GOT3 (cell line): ENCODE results near the gene RALGAPA2.

ENCODE experiments used
- DNase-seq: peaks from one replicate; lab custom pipeline; 2025; ENCODE audit warnings: mixed read lengths; lab: John Stamatoyannopoulos, UW

Gene RALGAPA2

DNA sequence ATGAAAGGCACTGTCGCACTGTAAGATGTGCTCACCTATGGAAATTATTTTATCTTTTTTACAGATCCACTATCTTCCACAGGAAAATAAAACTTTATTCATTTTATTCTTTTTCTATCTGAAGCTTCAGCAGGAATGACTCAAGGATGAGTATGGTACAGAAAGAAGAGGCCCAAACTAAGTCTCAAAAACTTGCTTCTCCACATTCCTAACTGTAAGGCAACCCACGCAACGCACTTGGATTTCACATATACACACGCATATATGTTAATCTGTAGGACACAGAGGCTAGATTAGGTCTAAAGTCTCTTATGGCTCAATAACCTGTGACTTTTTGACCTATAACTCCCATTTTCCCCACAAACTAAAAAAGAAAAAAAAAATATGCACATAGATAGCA lies 81.9 kb downstream of the RALGAPA2 start:
- no peak for DNase-seq

GRCh38 chr20:20629556-20630188 lies 82.8 kb downstream of the RALGAPA2 start:
- DNase-seq = no peak

DNA sequence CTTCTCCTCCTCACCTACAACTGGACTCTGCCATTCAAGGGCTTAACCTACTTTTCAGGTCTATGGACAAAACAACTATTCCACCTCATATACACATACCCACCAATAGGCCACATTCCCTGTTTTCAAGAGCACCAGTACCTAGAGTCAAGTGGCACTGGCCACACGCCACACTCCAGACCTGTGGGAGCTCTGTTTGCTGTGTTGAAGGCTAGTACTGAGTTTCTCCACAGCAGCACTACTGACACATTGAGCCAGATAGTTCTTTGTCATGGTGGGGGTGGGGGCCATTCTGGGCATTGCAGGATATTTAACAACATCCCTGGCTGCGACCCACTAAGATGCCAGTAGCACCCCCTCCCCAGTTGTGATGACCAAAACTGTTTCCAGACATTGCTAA lies 84.1 kb downstream of the RALGAPA2 start:
- no peak for DNase-seq

DNA sequence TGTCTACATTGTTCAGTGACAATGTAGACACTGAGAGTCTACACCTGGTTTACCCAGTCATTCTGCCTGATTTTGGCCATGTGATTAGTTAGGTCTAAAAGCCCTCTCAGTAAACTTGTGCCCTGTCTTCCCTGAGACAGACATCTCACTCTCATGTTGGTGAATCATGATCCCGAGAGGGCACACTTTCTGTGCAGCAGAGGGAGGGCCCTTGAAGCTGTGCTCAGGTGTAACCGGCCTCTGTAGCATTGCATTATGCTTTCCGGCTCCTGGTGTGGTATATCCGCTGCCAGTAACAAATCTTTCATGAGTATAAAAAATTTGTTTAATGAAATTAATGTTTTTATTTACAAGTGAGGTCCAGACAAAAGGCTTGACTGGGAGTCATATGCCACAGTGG lies 85.0 kb downstream of the RALGAPA2 start:
- no peak for DNase-seq

GRCh38 chr20:20624914-20625313 lies 87.5 kb downstream of the RALGAPA2 start:
- no peak for DNase-seq

DNA sequence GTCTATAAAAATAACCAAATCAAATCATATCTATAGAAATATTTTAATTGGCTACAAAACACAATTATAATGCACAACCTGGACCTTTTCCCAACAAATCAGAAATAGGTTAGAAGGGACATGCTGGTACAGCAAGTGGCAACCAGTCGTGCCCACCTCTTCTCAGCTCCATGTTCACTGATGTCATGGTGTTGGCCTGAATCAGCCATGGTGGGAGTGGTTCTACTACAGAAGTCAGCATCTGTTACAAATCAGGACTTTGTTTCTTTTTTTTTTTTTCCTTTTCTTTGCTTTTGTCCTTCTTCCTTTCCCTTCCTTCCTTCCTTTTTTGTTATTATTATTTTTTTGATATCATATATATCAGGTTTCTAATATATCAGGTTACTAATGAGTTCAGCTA lies 91.2 kb downstream of the RALGAPA2 start:
- DNase-seq = no peak

DNA sequence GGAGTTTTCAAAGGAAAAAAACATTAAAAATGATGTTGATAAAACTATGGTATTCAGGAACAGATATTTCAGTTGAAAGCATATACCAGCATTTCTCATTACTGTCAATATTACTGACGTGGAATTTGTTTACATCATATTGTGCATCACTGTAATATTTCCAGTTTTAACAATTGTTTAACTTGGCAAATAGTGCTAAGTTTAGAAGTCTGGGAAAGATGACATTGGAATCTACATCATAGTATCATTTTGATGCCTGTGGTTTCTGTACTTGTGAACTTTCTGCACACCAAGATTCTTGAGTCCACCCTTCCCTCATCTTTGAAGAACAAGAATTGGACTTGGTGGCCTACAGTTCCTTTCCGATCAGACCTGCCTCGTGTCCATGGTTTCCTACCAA lies 98.1 kb downstream of the RALGAPA2 start:
- DNase-seq = no peak

GRCh38 chr20:20612251-20612650 lies 100.2 kb downstream of the RALGAPA2 start:
- DNase-seq = no peak

DNA sequence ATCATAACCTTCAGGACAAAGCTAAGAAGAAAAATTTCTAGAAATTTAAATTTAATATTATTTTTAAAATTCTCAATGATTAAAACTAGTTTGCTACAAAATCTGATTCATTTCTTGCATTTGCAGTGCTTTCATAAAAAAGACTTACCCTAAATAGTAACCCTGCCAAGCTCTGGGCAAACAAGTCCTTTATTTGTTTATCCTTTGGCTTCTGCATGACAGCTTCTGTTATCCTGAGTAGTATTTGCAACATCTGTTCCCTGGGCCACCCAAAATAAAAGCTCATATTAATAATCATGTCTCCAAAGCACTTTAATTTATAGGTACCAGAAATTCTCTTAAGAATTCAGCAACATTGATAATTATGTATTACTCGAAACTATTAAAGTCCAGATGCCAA lies 101.3 kb downstream of the RALGAPA2 start:
- DNase-seq = no peak

- DNase-seq = no peak
Measured at GRCh38 chr20:20609522-20609921, 102.9 kb downstream of the RALGAPA2 start.

GRCh38 chr20:20608641-20609040 lies 103.8 kb downstream of the RALGAPA2 start:
- no peak for DNase-seq

DNA sequence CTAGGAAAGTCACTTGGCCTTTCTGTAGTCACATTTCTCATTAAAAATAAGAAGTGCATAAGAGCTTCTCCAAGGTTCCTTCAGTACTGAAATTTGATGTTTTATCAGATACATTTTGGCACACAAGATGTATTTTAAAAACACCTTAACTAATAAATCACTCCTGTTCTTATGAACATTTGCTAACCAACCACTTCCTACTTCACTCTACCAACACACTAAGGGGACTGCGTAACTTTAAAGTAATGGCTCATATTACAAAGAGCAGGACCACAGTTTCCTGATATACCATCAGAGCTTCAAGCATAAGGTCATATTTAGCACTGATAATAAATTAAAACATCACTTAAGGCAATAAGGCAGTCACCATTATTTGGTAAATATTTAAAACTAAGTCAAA lies 104.4 kb downstream of the RALGAPA2 start:
- DNase-seq = no peak

DNA sequence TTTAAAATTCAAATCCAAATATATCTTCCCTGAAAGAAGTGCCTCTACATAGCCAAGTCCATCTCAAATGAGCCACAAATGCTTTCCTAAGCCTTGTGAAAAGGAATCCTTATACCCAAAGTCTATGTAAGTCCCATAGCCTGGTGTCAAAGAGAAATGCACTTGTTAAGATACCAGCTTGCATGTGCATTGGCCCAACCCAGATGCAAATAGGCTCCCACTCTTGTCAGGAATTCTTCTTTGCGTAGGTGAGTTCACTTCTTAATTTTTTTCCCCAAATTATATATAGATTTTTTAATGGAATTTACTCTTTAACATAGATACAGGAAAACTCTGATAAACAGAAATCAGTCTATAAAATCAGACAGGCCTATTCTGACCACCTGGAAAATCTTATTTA lies 105.6 kb downstream of the RALGAPA2 start:
- DNase-seq = no peak

GRCh38 chr20:20606050-20606449 lies 106.4 kb downstream of the RALGAPA2 start:
- no peak for DNase-seq

- no peak for DNase-seq
Measured at GRCh38 chr20:20604907-20605306, 107.5 kb downstream of the RALGAPA2 start.

- no peak for DNase-seq
Measured at GRCh38 chr20:20604357-20604756, 108.1 kb downstream of the RALGAPA2 start.

DNA sequence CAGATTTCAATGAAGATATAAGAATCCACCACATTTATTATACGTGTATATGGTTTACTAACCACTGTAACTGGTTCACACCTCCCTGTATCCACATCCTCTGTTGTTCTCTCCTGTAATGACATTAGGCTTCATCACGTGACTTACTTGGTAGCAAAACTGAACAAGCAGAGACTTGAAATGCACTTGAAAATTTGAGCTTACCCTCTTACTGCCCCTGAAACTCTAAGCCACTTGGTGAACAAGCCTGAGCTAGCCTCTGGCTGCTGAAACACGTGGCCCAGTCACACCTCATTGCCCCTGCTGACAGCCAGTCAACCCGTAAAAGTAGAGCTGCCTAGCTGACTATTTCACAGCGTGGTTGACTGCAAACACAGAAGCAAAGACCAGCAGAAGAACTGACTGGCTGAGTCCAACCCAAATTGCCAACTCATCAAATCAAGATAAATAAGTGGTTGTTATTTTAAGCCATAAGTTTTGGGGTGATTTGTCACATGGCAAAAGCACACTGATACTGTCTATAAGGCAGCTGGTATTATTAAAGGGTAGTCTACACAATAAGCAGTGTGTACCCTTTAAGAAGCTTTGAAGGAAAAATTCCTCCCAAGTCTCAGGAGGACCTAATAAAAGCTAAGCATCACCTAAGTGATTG lies 109.0 kb downstream of the RALGAPA2 start:
- no peak for DNase-seq

DNA sequence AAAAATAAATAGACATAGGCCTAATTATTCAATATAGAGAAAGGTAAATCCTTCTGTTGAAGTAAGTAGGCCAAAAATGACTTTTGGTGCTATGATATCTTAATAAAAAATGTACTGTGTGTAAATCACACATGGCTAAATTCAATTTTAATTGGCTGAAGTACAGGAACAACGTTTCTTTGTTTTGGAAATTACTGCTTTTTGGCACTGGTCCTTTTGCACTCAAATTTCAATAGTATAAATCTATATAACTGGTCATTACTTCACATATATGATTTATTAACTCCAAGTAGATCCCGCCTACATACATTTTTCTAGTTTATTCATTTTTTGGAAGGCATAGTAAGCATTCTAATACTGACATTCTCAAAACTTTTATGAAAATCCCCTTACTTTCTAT lies 114.5 kb downstream of the RALGAPA2 start:
- DNase-seq = no peak

DNA sequence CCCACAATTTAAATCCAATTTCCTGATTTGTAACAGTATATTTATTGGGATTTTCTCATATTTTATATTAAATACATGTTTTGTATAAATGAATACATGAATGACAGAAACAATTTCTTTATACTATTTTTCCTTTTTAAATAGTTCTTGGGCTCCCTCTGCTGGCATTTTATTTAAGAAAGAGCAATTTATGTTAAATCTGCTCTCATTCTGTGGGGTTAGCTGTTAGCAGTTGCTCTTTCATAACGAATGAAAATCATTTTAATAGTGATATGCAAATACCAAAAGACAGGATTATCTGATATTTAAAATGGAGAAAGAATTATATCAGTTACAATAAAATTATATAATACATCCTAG lies 118.3 kb downstream of the RALGAPA2 start:
- no peak for DNase-seq

- no peak for DNase-seq
Measured at GRCh38 chr20:20593447-20594170, 118.8 kb downstream of the RALGAPA2 start.

DNA sequence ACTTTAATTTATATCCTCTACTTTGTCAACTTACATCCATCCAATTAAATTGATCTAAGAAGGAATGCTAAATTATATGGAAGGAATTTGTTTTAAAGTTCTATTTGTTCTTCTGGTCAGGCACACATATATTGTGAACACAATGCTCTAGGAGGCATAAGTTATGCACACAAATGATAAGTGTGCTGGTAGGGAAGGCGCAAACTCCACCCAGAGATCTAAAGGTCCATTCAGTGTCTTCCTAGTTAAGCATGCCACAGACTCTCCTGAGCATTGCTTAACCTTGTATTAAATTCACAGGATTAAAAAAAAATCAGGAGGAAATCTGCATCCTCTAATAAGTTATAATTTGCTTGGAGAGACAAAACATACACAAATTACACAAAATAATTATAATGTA lies 127.3 kb downstream of the RALGAPA2 start:
- no peak for DNase-seq

DNA sequence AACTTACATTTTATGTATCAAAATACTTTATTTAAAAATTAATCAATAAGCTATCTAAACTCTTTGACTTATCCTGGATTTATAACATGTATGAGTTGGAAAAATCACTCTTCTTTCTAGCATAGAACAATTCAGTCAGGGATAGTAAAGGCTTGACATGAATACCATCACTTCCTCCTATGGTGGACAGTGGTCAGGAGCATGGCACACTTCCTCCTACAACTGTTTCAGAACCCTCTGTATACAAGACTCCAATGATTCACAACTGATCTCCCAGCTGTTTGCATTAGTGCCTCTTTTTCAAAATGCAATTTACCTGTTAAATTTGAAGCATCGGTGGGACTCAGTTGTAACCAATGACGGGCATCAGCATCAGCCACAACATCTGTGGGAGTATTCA lies 129.7 kb downstream of the RALGAPA2 start:
- no peak for DNase-seq

DNA sequence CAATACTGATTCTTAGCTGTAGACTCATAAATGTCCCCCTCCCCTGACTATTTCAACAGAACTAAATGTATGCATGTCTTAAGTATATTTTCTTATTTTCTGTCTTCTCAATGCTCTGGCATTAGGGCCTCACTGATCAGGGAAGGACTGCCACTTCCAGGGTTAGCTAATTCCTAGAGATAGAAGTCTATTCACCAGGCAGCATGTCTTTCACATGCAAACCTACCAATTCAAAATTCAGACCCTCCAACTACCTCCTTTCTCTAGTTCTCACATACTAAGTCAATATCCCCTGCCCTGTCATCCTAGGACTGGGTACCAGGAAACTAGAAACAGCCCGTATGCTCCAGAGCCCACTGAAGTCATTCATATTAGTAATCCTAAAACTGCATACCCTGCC lies 132.3 kb downstream of the RALGAPA2 start:
- no peak for DNase-seq

DNA sequence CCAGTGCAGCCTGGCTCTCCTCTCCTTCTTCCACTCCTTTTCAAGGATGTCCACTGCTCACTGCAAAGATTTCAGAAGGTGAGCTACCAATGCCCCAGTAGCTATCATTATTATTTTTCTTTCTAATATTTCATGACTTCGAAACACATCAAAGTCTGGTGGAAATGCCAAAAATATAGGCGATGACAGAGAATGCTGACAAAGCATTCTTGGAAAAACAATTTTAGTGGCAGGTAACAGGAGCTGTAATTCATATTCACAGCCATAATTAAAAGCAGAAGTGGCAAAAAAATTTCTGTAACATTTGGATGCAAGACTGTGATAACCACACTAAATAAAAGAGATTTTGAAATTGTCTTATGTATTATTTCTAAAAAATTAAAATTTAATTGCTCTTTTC lies 133.6 kb downstream of the RALGAPA2 start:
- DNase-seq = no peak
